HEK293 (cell line): ENCODE measurements around the gene CCDC92.

Experiments used
- CTCF ChIP-seq: fragments of 450-650 bp; formaldehyde crosslinking; IDR thresholded peaks from 2 replicates; pipeline ENCODE4 v1.5.1; 2016; ENCODE audit warnings: missing biosample characterization, missing genetic modification characterization
- ZNF530 ChIP-seq: fragments of 450-650 bp; formaldehyde crosslinking; IDR thresholded peaks from 2 replicates; pipeline ENCODE4 v1.5.1; 2016; ENCODE audit warnings: low read depth, missing biosample characterization, missing genetic modification characterization

- TF ChIP-seq CTCF (tag by site-specific recombination) = no peak
- TF ChIP-seq ZNF530 (tag by site-specific recombination) = no peak
These were observed 71.7 kb downstream of the CCDC92 start for GRCh38 chr12:123900871-123901376.
